Trophoblast cell (in vitro differentiated cells and primary cell): ENCODE results near the gene MEGF11.

Experiments
- DNase-seq, 2 donors: peaks; one replicate each; pipeline ENCODE4 v3.0.0-alpha.2; 2016
- H2AFZ ChIP-seq: 2 replicates; pipeline ENCODE4 v1.6.1; 2013; ENCODE audit warnings: low read length, moderate library complexity, mild to moderate bottlenecking; ENCODE audit not compliant: insufficient read depth, poor library complexity
- H2AK5ac ChIP-seq: 2 replicates; pipeline ENCODE4 v1.6.1; 2013; ENCODE audit warnings: mild to moderate bottlenecking, low read length
- H2BK120ac ChIP-seq: 2 replicates; pipeline ENCODE4 v1.6.1; 2013; ENCODE audit warnings: low read length, mild to moderate bottlenecking, moderate library complexity; ENCODE audit not compliant: insufficient read depth, poor library complexity
- H2BK12ac ChIP-seq: 2 replicates; pipeline ENCODE4 v1.6.1; 2013; ENCODE audit warnings: mild to moderate bottlenecking, low read length, moderate library complexity
- H2BK5ac ChIP-seq: 2 replicates; pipeline ENCODE4 v1.6.1; 2013; ENCODE audit warnings: low read length, low read depth, moderate library complexity, mild to moderate bottlenecking; ENCODE audit not compliant: poor library complexity
- H3K14ac ChIP-seq: 2 replicates; pipeline ENCODE4 v1.6.1; 2013; ENCODE audit warnings: mild to moderate bottlenecking, low read length
- H3K18ac ChIP-seq: 2 replicates; pipeline ENCODE4 v1.6.1; 2013; ENCODE audit warnings: mild to moderate bottlenecking, low read length
- H3K23ac ChIP-seq: 2 replicates; pipeline ENCODE4 v1.6.1; 2013; ENCODE audit warnings: low read length
- H3K27ac ChIP-seq: 2 replicates; pipeline ENCODE4 v1.5.1; 2013; ENCODE audit warnings: low read depth, mild to moderate bottlenecking, inconsistent platforms, low read length, moderate library complexity
- H3K27me3 ChIP-seq: 2 replicates; pipeline ENCODE4 v1.6.1; 2013; ENCODE audit warnings: inconsistent platforms, mild to moderate bottlenecking, low read length, moderate library complexity; ENCODE audit not compliant: insufficient read depth
- H3K36me3 ChIP-seq, 2 experiments: 1 replicate in 1 of 2; 2 replicates in 1 of 2; pipeline ENCODE4 v1.6.1; 2013; ENCODE audit warnings: low read length in 2 of 2, mild to moderate bottlenecking in 2 of 2, moderate library complexity in 1 of 2; ENCODE audit not compliant: insufficient read depth in 2 of 2, control insufficient read depth in 1 of 2
- H3K4ac ChIP-seq: 2 replicates; pipeline ENCODE4 v1.6.1; 2013; ENCODE audit warnings: low read depth, mild to moderate bottlenecking, low read length, moderate library complexity
- H3K4me1 ChIP-seq, 2 experiments: 1 replicate in 1 of 2; 2 replicates in 1 of 2; pipeline ENCODE4 v1.6.1; 2013; ENCODE audit warnings: low read length in 2 of 2, mild to moderate bottlenecking in 2 of 2, moderate library complexity in 1 of 2; ENCODE audit not compliant: insufficient read depth in 2 of 2, control insufficient read depth in 1 of 2
- H3K4me2 ChIP-seq: 2 replicates; pipeline ENCODE4 v1.6.1; 2013; ENCODE audit warnings: inconsistent platforms, mild to moderate bottlenecking, low read length, moderate library complexity
- H3K4me3 ChIP-seq: 2 replicates; pipeline ENCODE4 v1.5.1; 2013; ENCODE audit warnings: mild to moderate bottlenecking, low read depth, low read length, inconsistent platforms
- H3K79me1 ChIP-seq: one replicate; pipeline ENCODE4 v1.6.1; 2013; ENCODE audit warnings: low read length
- H3K79me2 ChIP-seq: 2 replicates; pipeline ENCODE4 v1.6.1; 2013; ENCODE audit warnings: low read length, mild to moderate bottlenecking; ENCODE audit not compliant: control insufficient read depth, insufficient read depth, poor library complexity
- H3K9ac ChIP-seq: 2 replicates; pipeline ENCODE4 v1.6.1; 2013; ENCODE audit warnings: mild to moderate bottlenecking, low read length
- H3K9me3 ChIP-seq: 2 replicates; pipeline ENCODE4 v1.6.1; 2013; ENCODE audit warnings: low read depth, mild to moderate bottlenecking, control low read depth, inconsistent platforms, low read length; ENCODE audit not compliant: insufficient read depth
- H4K12ac ChIP-seq: 2 replicates; pipeline ENCODE4 v1.6.1; 2013; ENCODE audit warnings: low read depth, mild to moderate bottlenecking, low read length, moderate library complexity
- H4K8ac ChIP-seq: 2 replicates; pipeline ENCODE4 v1.6.1; 2013; ENCODE audit warnings: low read depth, mild to moderate bottlenecking, low read length, moderate library complexity
- H4K91ac ChIP-seq: one replicate; pipeline ENCODE4 v1.6.1; 2013; ENCODE audit warnings: low read depth, mild to moderate bottlenecking, low read length, moderate library complexity
- WGBS: extraction: QIAGEN DNeasy Blood & Tissue Kit; methylation state at CpG from one replicate; pipeline ENCODE4 v1.1.7; 2013; ENCODE audit warnings: missing lambda C conversion rate; ENCODE audit not compliant: insufficient read length, insufficient coverage; ENCODE audit errors: extremely low coverage; 5-methylcytosine and 5-hydroxymethylcytosine counted together

Gene MEGF11

DNA sequence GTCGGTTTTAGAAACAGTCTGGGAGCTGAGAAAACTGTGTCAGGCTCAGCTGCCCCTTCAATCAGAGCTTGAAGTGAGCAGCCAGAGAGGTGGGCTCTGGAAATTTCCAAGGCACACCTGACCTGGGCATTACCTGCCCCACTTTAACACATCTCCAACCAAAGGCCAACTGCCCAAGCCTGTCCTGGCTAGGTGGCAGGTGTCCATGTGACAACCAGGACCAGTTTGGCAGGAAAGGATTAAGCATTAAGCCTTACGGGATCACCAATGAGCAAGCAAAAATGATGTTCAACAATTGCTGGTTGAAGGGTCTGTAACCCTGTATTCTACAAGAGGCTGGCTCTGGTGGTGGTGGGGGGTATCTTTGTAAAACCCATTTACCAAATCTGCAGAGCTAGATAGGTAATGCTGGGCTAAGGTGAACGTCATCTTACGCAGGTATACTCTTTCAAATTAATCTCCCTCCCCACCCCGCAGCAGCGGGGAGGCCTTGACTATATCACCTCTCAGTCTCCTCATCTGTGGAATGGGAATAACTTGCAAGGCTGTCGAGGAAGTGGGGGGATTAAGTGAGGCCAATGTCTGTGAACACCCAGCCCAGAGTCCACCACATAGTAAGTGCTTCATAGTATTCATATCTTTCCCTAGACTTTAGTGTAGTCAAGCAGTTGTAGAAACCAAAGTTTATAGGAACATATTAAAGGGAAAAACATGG lies 183.2 kb downstream of the MEGF11 start:
- no peak overlapping the region for H3K18ac ChIP-seq
- no peaks in the 10 kb centered on the region for H3K79me1 ChIP-seq
- no peak overlapping the region for H2BK12ac ChIP-seq
- no peaks in the 10 kb centered on the region for H3K79me2 ChIP-seq
- no peak for DNase-seq
- no peak overlapping the region for H3K23ac ChIP-seq
- no CpG with 5 or more reads among the region's 7 CpGs for WGBS
- H2AFZ ChIP-seq, result no peak overlapping the region
- no peaks in the 10 kb centered on the region for H3K36me3 ChIP-seq
- H3K9ac ChIP-seq, result no peak overlapping the region
- no peaks in the 10 kb centered on the region for H3K27me3 ChIP-seq
- no peak overlapping the region for H4K8ac ChIP-seq
- no peak overlapping the region for H3K4me2 ChIP-seq
- H4K12ac ChIP-seq, result no peak overlapping the region
- no peak overlapping the region for H2BK120ac ChIP-seq
- H3K9me3 ChIP-seq, result no peaks in the 10 kb centered on the region
- no peak overlapping the region for H3K27ac ChIP-seq
- H2AK5ac ChIP-seq, result no peak overlapping the region
- no peak overlapping the region for H3K14ac ChIP-seq
- H3K4me1 ChIP-seq, result peaks cover 0 to 2% of the 10 kb centered on the region in 2 experiments
- no peak overlapping the region for H3K4me3 ChIP-seq
- no peak overlapping the region for H4K91ac ChIP-seq
- no peak overlapping the region for H2BK5ac ChIP-seq
- H3K4ac ChIP-seq, result no peak overlapping the region

DNA sequence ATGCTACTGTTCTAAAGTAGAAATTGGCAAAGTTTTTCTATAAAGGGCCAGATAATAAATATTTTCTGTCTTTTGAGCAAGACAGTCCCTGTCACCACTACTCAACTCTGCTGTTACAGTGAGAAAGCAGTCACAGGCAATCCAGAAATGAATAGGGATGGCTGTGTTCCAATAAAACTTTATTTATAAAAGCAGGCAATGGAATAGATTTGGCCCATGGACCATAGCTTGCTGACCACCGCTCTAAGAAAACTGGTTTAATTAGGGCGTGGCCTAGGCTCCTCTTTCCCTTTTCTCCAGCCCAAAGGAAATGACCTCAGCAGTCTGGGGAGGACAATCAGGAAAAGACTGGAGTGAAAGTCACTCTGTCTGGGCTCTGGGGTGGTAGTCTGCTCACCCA lies 183.8 kb downstream of the MEGF11 start:
- no peak overlapping the region for H3K27ac ChIP-seq
- H2BK120ac ChIP-seq, result no peak overlapping the region
- H4K8ac ChIP-seq, result no peak overlapping the region
- no peak overlapping the region for H3K4me3 ChIP-seq
- H4K12ac ChIP-seq, result no peak overlapping the region
- no peaks in the 10 kb centered on the region for H3K36me3 ChIP-seq
- H3K4me1 ChIP-seq, result peaks cover 0 to 2% of the 10 kb centered on the region in 2 experiments
- no CpG with 5 or more reads among the region's 2 CpGs for WGBS
- H3K27me3 ChIP-seq, result no peaks in the 10 kb centered on the region
- H2AFZ ChIP-seq, result no peak overlapping the region
- no peaks in the 10 kb centered on the region for H3K79me1 ChIP-seq
- H3K14ac ChIP-seq, result no peak overlapping the region
- no peak overlapping the region for H2BK12ac ChIP-seq
- no peak overlapping the region for H3K23ac ChIP-seq
- H3K4me2 ChIP-seq, result no peak overlapping the region
- H3K4ac ChIP-seq, result no peak overlapping the region
- H3K9me3 ChIP-seq, result no peaks in the 10 kb centered on the region
- no peak for DNase-seq
- no peak overlapping the region for H4K91ac ChIP-seq
- H3K79me2 ChIP-seq, result no peaks in the 10 kb centered on the region
- no peak overlapping the region for H3K9ac ChIP-seq
- H2AK5ac ChIP-seq, result no peak overlapping the region
- no peak overlapping the region for H2BK5ac ChIP-seq
- no peak overlapping the region for H3K18ac ChIP-seq

DNA sequence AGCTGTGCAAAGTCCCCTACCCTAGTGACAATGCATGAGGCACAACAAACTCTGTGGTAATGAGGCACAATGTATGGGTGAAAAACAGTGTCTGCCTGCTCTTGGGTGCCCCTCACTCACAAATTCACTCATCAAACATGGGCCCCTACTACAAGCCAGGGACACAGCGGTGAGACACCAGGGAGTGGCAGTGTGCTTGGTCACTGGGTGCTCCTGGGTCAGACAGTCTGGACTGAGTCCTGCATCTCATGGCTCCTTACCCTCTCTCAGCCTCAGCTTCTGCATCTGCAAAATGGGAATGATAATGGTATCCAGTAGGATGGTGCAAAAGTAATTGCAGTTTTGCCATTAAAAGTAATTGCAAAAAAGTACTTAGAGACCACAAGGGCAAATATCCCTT lies 184.7 kb downstream of the MEGF11 start:
- DNase-seq, result no peak
- H3K4me2 ChIP-seq, result no peak overlapping the region
- no peaks in the 10 kb centered on the region for H3K9me3 ChIP-seq
- H2AK5ac ChIP-seq, result no peak overlapping the region
- WGBS, result no CpG with 5 or more reads among the region's 1 CpG
- no peak overlapping the region for H4K8ac ChIP-seq
- no peak overlapping the region for H3K27ac ChIP-seq
- no peak overlapping the region for H3K14ac ChIP-seq
- no peaks in the 10 kb centered on the region for H3K27me3 ChIP-seq
- H3K18ac ChIP-seq, result no peak overlapping the region
- no peak overlapping the region for H3K9ac ChIP-seq
- H4K12ac ChIP-seq, result no peak overlapping the region
- no peak overlapping the region for H2BK5ac ChIP-seq
- H2BK120ac ChIP-seq, result no peak overlapping the region
- H2BK12ac ChIP-seq, result no peak overlapping the region
- H3K79me1 ChIP-seq, result no peaks in the 10 kb centered on the region
- no peaks in the 10 kb centered on the region for H3K36me3 ChIP-seq
- H3K4me1 ChIP-seq, result peaks cover 0 to 2% of the 10 kb centered on the region in 2 experiments
- H3K4ac ChIP-seq, result no peak overlapping the region
- H2AFZ ChIP-seq, result no peak overlapping the region
- no peaks in the 10 kb centered on the region for H3K79me2 ChIP-seq
- H4K91ac ChIP-seq, result no peak overlapping the region
- no peak overlapping the region for H3K23ac ChIP-seq
- no peak overlapping the region for H3K4me3 ChIP-seq

DNA sequence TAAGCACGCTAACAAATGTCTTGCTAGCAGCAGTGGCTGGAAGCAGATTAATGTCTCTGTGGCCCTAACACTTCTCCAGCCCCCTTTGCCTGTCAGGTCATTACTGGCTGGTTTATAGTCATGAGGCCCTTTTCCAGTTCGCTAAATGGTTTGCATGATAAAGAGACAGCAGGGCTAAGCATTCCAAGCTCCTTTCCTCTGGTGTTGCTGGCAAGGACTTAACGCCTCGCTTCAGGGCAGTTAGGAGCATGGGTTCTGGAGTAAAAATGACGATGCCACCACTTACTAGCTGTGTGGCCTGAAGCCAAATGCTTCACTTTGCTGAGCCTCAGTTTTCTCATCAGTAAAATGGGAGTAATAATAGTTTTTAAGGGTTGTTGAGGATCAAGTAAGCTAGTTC lies 185.9 kb downstream of the MEGF11 start:
- H3K18ac ChIP-seq, result no peak overlapping the region
- no CpG with 5 or more reads among the region's 5 CpGs for WGBS
- no peak overlapping the region for H3K23ac ChIP-seq
- no peak overlapping the region for H2BK5ac ChIP-seq
- H3K4me2 ChIP-seq, result no peak overlapping the region
- no peak overlapping the region for H4K91ac ChIP-seq
- no peak overlapping the region for H2BK12ac ChIP-seq
- H4K12ac ChIP-seq, result no peak overlapping the region
- DNase-seq, result no peak
- H3K36me3 ChIP-seq, result no peaks in the 10 kb centered on the region
- H2AFZ ChIP-seq, result no peak overlapping the region
- H4K8ac ChIP-seq, result no peak overlapping the region
- no peak overlapping the region for H2BK120ac ChIP-seq
- H3K9me3 ChIP-seq, result no peaks in the 10 kb centered on the region
- no peak overlapping the region for H2AK5ac ChIP-seq
- H3K4ac ChIP-seq, result no peak overlapping the region
- no peaks in the 10 kb centered on the region for H3K27me3 ChIP-seq
- H3K4me1 ChIP-seq, result peaks cover 0 to under 1% of the 10 kb centered on the region in 2 experiments
- no peaks in the 10 kb centered on the region for H3K79me1 ChIP-seq
- no peak overlapping the region for H3K9ac ChIP-seq
- no peaks in the 10 kb centered on the region for H3K79me2 ChIP-seq
- no peak overlapping the region for H3K4me3 ChIP-seq
- no peak overlapping the region for H3K27ac ChIP-seq
- H3K14ac ChIP-seq, result no peak overlapping the region
